Testis (tissue), 3 donors: ENCODE data around the gene SLC7A5. TPM values are rescaled to one million over a fixed set of nuclear protein-coding genes. Genes with fewer than 3 reads are reported as not detected.

ENCODE experiments used
- DNase-seq: peaks from one replicate; pipeline ENCODE4 v3.0.0-alpha.2; 2019
- H3K27ac ChIP-seq, 2 donors: fragments of 200-600 bp; sonication (generic); one replicate each; pipeline ENCODE4 v1.5.1; 2019
- H3K27me3 ChIP-seq: fragments of 200-600 bp; sonication (generic); one replicate; pipeline ENCODE4 v1.5.1; 2019
- H3K36me3 ChIP-seq: fragments of 200-600 bp; sonication (generic); one replicate; pipeline ENCODE4 v1.5.1; 2017; ENCODE audit warnings: low read depth; ENCODE audit errors: missing control alignments
- H3K4me1 ChIP-seq: fragments of 200-600 bp; sonication (generic); one replicate; pipeline ENCODE4 v1.5.1; 2019
- H3K4me3 ChIP-seq, 2 donors: fragments of 200-600 bp; sonication (generic); one replicate each; pipeline ENCODE4 v1.5.1; 2017 to 2019
- H3K9me3 ChIP-seq: fragments of 200-600 bp; sonication (generic); one replicate; pipeline ENCODE4 v1.5.1; 2017
- POLR2A ChIP-seq: fragments of 450-650 bp; IDR thresholded peaks from one replicate; pipeline ENCODE4 v1.6.1; 2017; ENCODE audit warnings: antibody characterized with exemption, mild to moderate bottlenecking, moderate library complexity
- WGBS, 2 donors: methylation state at CpG; one replicate each; pipeline ENCODE4 v1.1.5; 2018; 5-methylcytosine and 5-hydroxymethylcytosine counted together
- intact Hi-C: fragments of 100-400 bp; cut with DNase I; formaldehyde crosslinking; loops from one replicate; pipeline ENCODE4 v1.15.1; 2023; ENCODE audit warnings: low total_unique reads
- polyA plus RNA-seq: library from polyadenylated mRNA; stranded (reverse); fragments of 350-450 nt; fragmentation: Illumina TruSeq; extraction: RNeasy Lipid Tissue Mini Kit (QIAGEN cat#74804); gene quantifications from one replicate; pipeline ENCODE4 v1.2.3, GENCODE V29; 2014; ENCODE audit warnings: low read depth, low replicate concordance; ENCODE audit not compliant: insufficient read depth
- total RNA-seq, 2 donors: library from RNA; depleted of rRNA; stranded (reverse); fragments of >200 nt; gene quantifications; one replicate each; pipeline ENCODE4 v1.2.3, GENCODE V29; 2016
- TF ChIP-seq, protein P1 (sequence below), 3 experiments: fragments of 450-650 bp in 2 of 3; fragments of 200-600 bp in 1 of 3; sonication (generic) in 1 of 3; IDR thresholded peaks; one replicate each; pipeline ENCODE4 v1.5.1; 2016 to 2019; ENCODE audit warnings: antibody characterized with exemption in 3 of 3, mild to moderate bottlenecking in 2 of 3, moderate library complexity in 1 of 3

SLC7A5 gene
- total and polyA plus RNA-seq, 3 donors from 2014 or later = 179 to 290 (median 263) TPM

- peaks cover 79% of the 10 kb centered on the region for H3K4me1 ChIP-seq
- peak overlapping the region; percentile 31 to 72 for H3K27ac ChIP-seq
- intact Hi-C loops = no loop called here
- 80% methylated on average over 13 to 22 of the region's 22 CpGs for WGBS, 2 donors
- TF ChIP-seq POLR2A = no peak
- TF ChIP-seq, protein P1, sequence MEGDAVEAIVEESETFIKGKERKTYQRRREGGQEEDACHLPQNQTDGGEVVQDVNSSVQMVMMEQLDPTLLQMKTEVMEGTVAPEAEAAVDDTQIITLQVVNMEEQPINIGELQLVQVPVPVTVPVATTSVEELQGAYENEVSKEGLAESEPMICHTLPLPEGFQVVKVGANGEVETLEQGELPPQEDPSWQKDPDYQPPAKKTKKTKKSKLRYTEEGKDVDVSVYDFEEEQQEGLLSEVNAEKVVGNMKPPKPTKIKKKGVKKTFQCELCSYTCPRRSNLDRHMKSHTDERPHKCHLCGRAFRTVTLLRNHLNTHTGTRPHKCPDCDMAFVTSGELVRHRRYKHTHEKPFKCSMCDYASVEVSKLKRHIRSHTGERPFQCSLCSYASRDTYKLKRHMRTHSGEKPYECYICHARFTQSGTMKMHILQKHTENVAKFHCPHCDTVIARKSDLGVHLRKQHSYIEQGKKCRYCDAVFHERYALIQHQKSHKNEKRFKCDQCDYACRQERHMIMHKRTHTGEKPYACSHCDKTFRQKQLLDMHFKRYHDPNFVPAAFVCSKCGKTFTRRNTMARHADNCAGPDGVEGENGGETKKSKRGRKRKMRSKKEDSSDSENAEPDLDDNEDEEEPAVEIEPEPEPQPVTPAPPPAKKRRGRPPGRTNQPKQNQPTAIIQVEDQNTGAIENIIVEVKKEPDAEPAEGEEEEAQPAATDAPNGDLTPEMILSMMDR (IDR thresholded peaks at IDR 0.05) = no peak
- H3K4me3 ChIP-seq = no peak overlapping the region
- no peaks in the 10 kb centered on the region for H3K27me3 ChIP-seq
- no peaks in the 10 kb centered on the region for H3K9me3 ChIP-seq
- H3K36me3 ChIP-seq = no peaks in the 10 kb centered on the region
- DNase-seq = no peak
These were observed 14.2 kb downstream of the SLC7A5 start for GRCh38 chr16:87854907-87855683.

- Histone ChIP-seq H3K4me3 (no peak overlapping the region), H3K4me1 (peaks cover 80% of the 10 kb centered on the region), H3K27ac (peak overlapping the region; percentile 31 to 72), H3K9me3 (no peaks in the 10 kb centered on the region), H3K27me3 (no peaks in the 10 kb centered on the region), H3K36me3 (no peaks in the 10 kb centered on the region)
- intact Hi-C loops = no loop called here
- TF ChIP-seq, protein P1 (IDR thresholded peaks at IDR 0.05) = no peak
- no peak for TF ChIP-seq POLR2A
- peak; percentile 82 for DNase-seq
- WGBS, 2 donors = 68 to 74% methylated on average over 16 to 20 of the region's 21 CpGs
These were observed 15.0 kb downstream of the SLC7A5 start for GRCh38 chr16:87854053-87854906.

GRCh38 chr16:87853411-87854052 is 15.8 kb downstream of the SLC7A5 start:
- intact Hi-C loops = no loop called here
- no peak overlapping the region for H3K4me3 ChIP-seq
- H3K36me3 ChIP-seq = no peaks in the 10 kb centered on the region
- H3K9me3 ChIP-seq = no peaks in the 10 kb centered on the region
- H3K27me3 ChIP-seq = no peaks in the 10 kb centered on the region
- H3K4me1 ChIP-seq = peaks cover 80% of the 10 kb centered on the region
- no peak for TF ChIP-seq POLR2A
- TF ChIP-seq, protein P1 (IDR thresholded peaks at IDR 0.05) = no peak
- 40 to 60% methylated on average over 3 to 20 of the region's 25 CpGs for WGBS, 2 donors
- peak overlapping the region; percentile 31 to 72 for H3K27ac ChIP-seq
- peak; percentile 96 for DNase-seq

- H3K36me3 ChIP-seq = no peaks in the 10 kb centered on the region
- no peak for DNase-seq
These were observed 17.7 kb downstream of the SLC7A5 start for GRCh38 chr16:87851601-87852000.

More at GRCh38 chr16:87851601-87852000, 17.7 kb downstream of the SLC7A5 start:
- Histone ChIP-seq H3K27me3 (no peaks in the 10 kb centered on the region), H3K9me3 (no peaks in the 10 kb centered on the region), H3K4me3 (no peak overlapping the region), H3K4me1 (peaks cover 86% of the 10 kb centered on the region), H3K27ac (peak overlapping the region in 1 of 2 donors; percentile 72)
- intact Hi-C loops = no loop called here
- TF ChIP-seq, protein P1 (IDR thresholded peaks at IDR 0.05) = no peak
- TF ChIP-seq POLR2A = no peak
- 66 to 95% methylated on average over 19 to 21 of the region's 21 CpGs for WGBS, 2 donors
